ENCODE results near the gene ROBO1. TPM values are rescaled to one million over a fixed set of nuclear protein-coding genes. Genes with fewer than 3 reads are reported as not detected.

The ROBO1 gene
- total RNA-seq, 1 donor from 2014 or later = 31.7 TPM

GRCh38 chr3:79358327-79358726, 409.5 kb downstream of the ROBO1 start:
- Histone ChIP-seq H3K4me3 (ENCODE audit: low read depth, low read length) (no peak overlapping the region), H3K36me3 (ENCODE audit: control insufficient read depth, insufficient read depth, low read length) (no peaks in the 10 kb centered on the region), H3K27me3 (ENCODE audit: control insufficient read depth, insufficient read depth, low read length) (no peaks in the 10 kb centered on the region)
- no peak for DNase-seq (ENCODE audit: low read depth)
- TF ChIP-seq CTCF (IDR thresholded peaks at IDR 0.05; ENCODE audit: insufficient read depth, low read length, poor library complexity, severe bottlenecking) = no peak

- no peak for DNase-seq (ENCODE audit: low read depth)
- Histone ChIP-seq H3K27me3 (ENCODE audit: control insufficient read depth, insufficient read depth, low read length) (no peaks in the 10 kb centered on the region), H3K4me3 (ENCODE audit: low read depth, low read length) (no peak overlapping the region), H3K36me3 (ENCODE audit: control insufficient read depth, insufficient read depth, low read length) (no peaks in the 10 kb centered on the region)
- TF ChIP-seq CTCF (IDR thresholded peaks at IDR 0.05; ENCODE audit: insufficient read depth, low read length, poor library complexity, severe bottlenecking) = no peak
Measured at GRCh38 chr3:79354179-79354688, 413.6 kb downstream of the ROBO1 start.

GRCh38 chr3:79351699-79352098, 416.1 kb downstream of the ROBO1 start:
- no peak for DNase-seq (ENCODE audit: low read depth)
- TF ChIP-seq CTCF (IDR thresholded peaks at IDR 0.05; ENCODE audit: insufficient read depth, low read length, poor library complexity, severe bottlenecking) = no peak
- no peaks in the 10 kb centered on the region for H3K36me3 ChIP-seq (ENCODE audit: control insufficient read depth, insufficient read depth, low read length)
- H3K4me3 ChIP-seq (ENCODE audit: low read depth, low read length) = no peak overlapping the region
- H3K27me3 ChIP-seq (ENCODE audit: control insufficient read depth, insufficient read depth, low read length) = no peaks in the 10 kb centered on the region

GRCh38 chr3:79344876-79345871, 422.6 kb downstream of the ROBO1 start:
- no peak for DNase-seq (ENCODE audit: low read depth)
- Histone ChIP-seq H3K27me3 (ENCODE audit: control insufficient read depth, insufficient read depth, low read length) (no peaks in the 10 kb centered on the region), H3K36me3 (ENCODE audit: control insufficient read depth, insufficient read depth, low read length) (no peaks in the 10 kb centered on the region), H3K4me3 (ENCODE audit: low read depth, low read length) (no peak overlapping the region)
- TF ChIP-seq CTCF (IDR thresholded peaks at IDR 0.05; ENCODE audit: insufficient read depth, low read length, poor library complexity, severe bottlenecking) = no peak

- no peaks in the 10 kb centered on the region for H3K36me3 ChIP-seq (ENCODE audit: control insufficient read depth, insufficient read depth, low read length)
- no peak for TF ChIP-seq CTCF (IDR thresholded peaks at IDR 0.05; ENCODE audit: insufficient read depth, low read length, poor library complexity, severe bottlenecking)
- H3K27me3 ChIP-seq (ENCODE audit: control insufficient read depth, insufficient read depth, low read length) = no peaks in the 10 kb centered on the region
- no peak for DNase-seq (ENCODE audit: low read depth)
- H3K4me3 ChIP-seq (ENCODE audit: low read depth, low read length) = no peak overlapping the region
Measured at GRCh38 chr3:79341961-79342360, 425.8 kb downstream of the ROBO1 start.
